Stimulated activated naive B cell treated with anti-CD40 and anti-IgM and Interleukin-4, amounts not matched to agents 10 μg/mL and 1 μg/mL and 100 μg/mL, for 72 hours (primary cell): ENCODE measurements around the gene ACTG1.
A peak's percentile ranks its signal among the peaks of the same experiment; 100 is the strongest.

ENCODE experiments used
- ATAC-seq, 2 donors: fragments of 150-1000 bp; cut with Tn5 transposase; replicated peaks; 2 replicates each; pipeline ENCODE4 v1.10.0; 2021; ENCODE audit warnings: moderate library complexity in 1 of 2
- DNase-seq: peaks from one replicate; pipeline ENCODE4 v3.0.0; 2021
- H3K27ac Mint-ChIP-seq: one replicate; pipeline ENCODE4 v1.8.0; 2022; ENCODE audit warnings: mild to moderate bottlenecking, mixed read lengths
- H3K27me3 Mint-ChIP-seq, 2 donors: one replicate each; pipeline ENCODE4 v1.8.0; 2022; ENCODE audit warnings: mixed read lengths in 2 of 2
- H3K36me3 Mint-ChIP-seq, 2 donors: one replicate each; pipeline ENCODE4 v1.8.0; 2022; ENCODE audit warnings: mixed read lengths in 2 of 2, mild to moderate bottlenecking in 1 of 2
- H3K4me1 Mint-ChIP-seq, 2 donors: one replicate each; pipeline ENCODE4 v1.8.0; 2022; ENCODE audit warnings: mixed read lengths in 2 of 2, mild to moderate bottlenecking in 1 of 2
- H3K4me3 Mint-ChIP-seq, 2 donors: one replicate each; pipeline ENCODE4 v1.8.0; 2022; ENCODE audit warnings: mild to moderate bottlenecking in 2 of 2, mixed read lengths in 2 of 2, moderate library complexity in 1 of 2
- H3K9me3 Mint-ChIP-seq, 2 donors: one replicate each; pipeline ENCODE4 v1.8.0; 2022; ENCODE audit warnings: mixed read lengths in 2 of 2, mild to moderate bottlenecking in 1 of 2

The ACTG1 gene

GRCh38 chr17:81512562-81513371, at the start of gene ACTG1:
Gene ACTG1 (minus strand): TSS chr17:81512799. CDS start chr17:81512354, 445 bp downstream.
- peaks cover 0 to 1% of the 10 kb centered on the region in 2 donors for H3K9me3 Mint-ChIP-seq
- peak; percentile 85 for DNase-seq
- H3K36me3 Mint-ChIP-seq = peaks cover 51 to 60% of the 10 kb centered on the region in 2 donors
- H3K27me3 Mint-ChIP-seq = no peaks in the 10 kb centered on the region
- peak within 1 kb of the TSS; percentile 100 for H3K27ac Mint-ChIP-seq
- peaks cover 29 to 58% of the 10 kb centered on the region in 2 donors for H3K4me1 Mint-ChIP-seq
- peak; percentile 41 to 49 for ATAC-seq
- peak within 1 kb of the TSS; percentile 98 to 100 for H3K4me3 Mint-ChIP-seq

- ATAC-seq = peak; percentile 8 to 9
- Mint-ChIP-seq H3K36me3 (peaks cover 44 to 52% of the 10 kb centered on the region in 2 donors), H3K27me3 (no peaks in the 10 kb centered on the region), H3K27ac (peak overlapping the region; percentile 95), H3K9me3 (no peaks in the 10 kb centered on the region), H3K4me3 (peak overlapping the region; percentile 61 to 76), H3K4me1 (peaks cover 12 to 44% of the 10 kb centered on the region in 2 donors)
- DNase-seq = no peak
Observed at GRCh38 chr17:81561494-81561885, 48.9 kb upstream of the ACTG1 start.

DNA sequence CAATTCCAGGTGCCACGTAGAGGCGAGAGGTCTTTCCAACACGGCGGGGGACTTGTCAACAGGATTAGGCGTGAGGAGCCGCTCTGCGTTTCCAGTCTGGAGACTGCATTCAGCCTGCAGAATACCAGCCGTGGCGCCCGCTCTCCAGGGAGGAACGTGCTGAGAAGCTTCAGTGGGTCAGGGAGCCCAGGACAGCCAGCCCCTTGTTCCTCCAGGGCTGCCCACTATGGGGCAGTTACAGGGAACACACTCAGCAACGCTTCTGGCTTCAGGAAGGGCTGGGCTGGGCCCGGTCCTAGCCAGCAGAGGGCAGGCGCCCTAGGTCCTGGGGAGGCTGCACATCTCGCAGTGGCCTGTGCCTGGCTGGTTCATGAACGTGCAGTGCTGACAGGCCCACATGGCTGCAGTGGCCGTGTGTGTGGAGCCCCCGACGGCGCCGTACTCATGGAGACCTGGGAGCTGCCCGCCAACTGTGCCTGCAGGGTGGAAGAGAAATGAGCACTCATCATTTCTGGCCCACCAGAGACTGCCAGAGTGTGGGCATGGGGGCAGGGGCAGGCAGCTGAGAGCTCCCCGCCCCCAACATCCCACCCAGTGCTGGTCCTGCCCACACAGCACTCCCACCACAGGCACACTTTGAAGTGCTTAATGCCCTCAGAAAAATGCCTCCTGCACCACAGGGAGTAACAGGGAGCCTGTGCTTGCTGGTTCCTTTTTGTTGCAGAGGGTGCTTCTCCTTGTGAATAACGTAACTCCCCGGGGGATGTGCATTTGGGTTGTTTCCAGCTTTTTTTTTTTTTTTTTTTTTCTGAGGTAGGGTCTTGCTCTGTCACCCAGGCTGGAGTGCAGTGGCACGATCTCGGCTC, 46.6 kb upstream of the ACTG1 start:
- Mint-ChIP-seq H3K4me1 (peaks cover 16 to 54% of the 10 kb centered on the region in 2 donors), H3K9me3 (no peaks in the 10 kb centered on the region), H3K36me3 (peaks cover 30 to 46% of the 10 kb centered on the region in 2 donors), H3K4me3 (no peak overlapping the region), H3K27me3 (no peaks in the 10 kb centered on the region), H3K27ac (no peak overlapping the region)
- ATAC-seq = no peak
- DNase-seq = no peak

DNA sequence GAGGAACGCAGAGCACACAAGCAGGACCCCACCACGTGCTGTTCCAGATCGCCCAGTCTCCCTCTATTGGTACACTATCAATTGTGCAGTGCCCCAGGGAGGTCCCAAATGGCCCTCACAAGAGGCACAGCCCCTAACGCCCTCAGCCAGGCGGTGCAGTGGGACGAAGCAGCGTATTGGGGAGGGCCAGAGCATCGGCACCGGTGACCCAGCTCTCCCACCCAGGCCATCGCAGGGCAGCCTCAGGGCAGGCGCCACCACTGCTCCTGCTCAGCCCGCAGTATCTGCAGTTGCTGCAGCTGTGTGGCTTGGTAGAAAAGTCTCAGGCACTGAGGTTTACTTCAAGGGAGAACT, 45.5 kb upstream of the ACTG1 start:
- H3K36me3 Mint-ChIP-seq = peaks cover 30 to 48% of the 10 kb centered on the region in 2 donors
- no peaks in the 10 kb centered on the region for H3K27me3 Mint-ChIP-seq
- H3K4me1 Mint-ChIP-seq = peaks cover 25 to 62% of the 10 kb centered on the region in 2 donors
- DNase-seq (no peak), ATAC-seq (no peak)
- peak overlapping the region; percentile 56 for H3K27ac Mint-ChIP-seq
- peak overlapping the region in 1 of 2 donors; percentile 21 for H3K4me3 Mint-ChIP-seq
- H3K9me3 Mint-ChIP-seq = no peaks in the 10 kb centered on the region

DNA sequence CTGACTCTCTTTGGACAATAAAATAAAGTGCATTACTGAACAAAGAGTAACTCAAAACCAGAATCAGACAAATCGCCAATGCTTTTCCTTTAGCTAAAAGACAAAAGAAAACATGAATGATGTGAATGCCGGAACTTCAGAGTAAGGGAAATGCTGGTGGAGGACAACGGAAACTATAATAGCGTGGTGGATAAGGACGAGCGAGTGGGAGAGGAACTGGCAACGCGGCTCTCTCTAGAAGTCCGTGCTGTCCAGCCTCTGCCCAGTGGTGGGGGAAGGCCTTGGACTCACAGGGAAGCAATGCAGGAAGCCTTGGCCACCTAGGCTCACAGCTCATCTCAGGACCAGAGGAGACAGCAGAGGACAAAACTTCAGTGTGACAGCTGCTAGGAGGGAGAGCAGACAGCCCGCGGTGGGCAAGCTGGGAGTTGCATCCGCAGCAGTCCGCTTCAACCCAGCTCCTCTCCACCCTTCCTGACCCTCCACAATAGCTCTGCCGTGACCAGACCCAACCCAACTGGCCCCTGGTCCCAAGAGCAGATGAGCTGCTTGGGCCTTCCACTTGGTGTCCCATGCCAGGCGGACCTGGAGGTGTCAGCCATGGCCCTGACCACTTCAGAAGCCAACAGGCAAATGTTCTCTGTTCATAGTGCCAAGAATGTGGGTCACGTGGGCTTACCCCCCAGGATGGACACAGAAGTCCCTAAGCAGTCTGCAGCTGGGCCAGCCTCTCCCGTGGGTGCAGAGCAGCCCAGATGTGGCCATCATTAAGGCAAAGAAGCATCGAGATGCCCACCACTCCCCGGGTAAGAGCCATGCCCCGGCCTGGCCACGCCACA, 44.9 kb upstream of the ACTG1 start:
- H3K27ac Mint-ChIP-seq = peak overlapping the region; percentile 56
- DNase-seq = no peak
- H3K9me3 Mint-ChIP-seq = no peaks in the 10 kb centered on the region

DNA sequence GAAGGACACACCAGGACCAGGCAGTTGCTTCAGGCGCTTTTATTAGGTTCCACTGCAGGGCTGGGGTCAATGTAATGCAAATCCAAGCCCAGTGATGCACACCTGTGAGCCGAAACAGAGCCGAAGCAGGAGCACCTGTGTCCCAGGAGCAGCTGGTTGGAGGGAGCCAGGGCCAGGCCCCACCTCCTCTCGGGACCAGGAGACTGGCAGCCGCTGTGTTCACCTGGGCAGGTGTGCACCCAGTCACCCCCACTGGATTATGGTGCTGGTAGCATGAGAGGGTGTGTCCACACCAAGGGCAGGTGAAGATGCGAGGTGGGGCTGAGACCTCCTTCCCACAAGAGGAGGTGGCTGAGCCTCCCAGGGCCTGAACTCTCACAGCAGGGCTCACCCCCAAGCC, 44.3 kb upstream of the ACTG1 start:
- no peak for DNase-seq
- H3K4me1 Mint-ChIP-seq = peaks cover 21 to 54% of the 10 kb centered on the region in 2 donors
- no peak for ATAC-seq
- H3K36me3 Mint-ChIP-seq = peaks cover 24 to 41% of the 10 kb centered on the region in 2 donors
- no peaks in the 10 kb centered on the region for H3K27me3 Mint-ChIP-seq
- H3K4me3 Mint-ChIP-seq = no peak overlapping the region
- peak overlapping the region; percentile 47 for H3K27ac Mint-ChIP-seq
- H3K9me3 Mint-ChIP-seq = no peaks in the 10 kb centered on the region

More for the DNA sequence above, 44.9 kb upstream of the ACTG1 start:
- peak overlapping the region; percentile 21 to 63 for H3K4me3 Mint-ChIP-seq
- no peaks in the 10 kb centered on the region for H3K27me3 Mint-ChIP-seq
- peaks cover 28 to 43% of the 10 kb centered on the region in 2 donors for H3K36me3 Mint-ChIP-seq
- no peak for ATAC-seq
- H3K4me1 Mint-ChIP-seq = peaks cover 23 to 61% of the 10 kb centered on the region in 2 donors

DNA sequence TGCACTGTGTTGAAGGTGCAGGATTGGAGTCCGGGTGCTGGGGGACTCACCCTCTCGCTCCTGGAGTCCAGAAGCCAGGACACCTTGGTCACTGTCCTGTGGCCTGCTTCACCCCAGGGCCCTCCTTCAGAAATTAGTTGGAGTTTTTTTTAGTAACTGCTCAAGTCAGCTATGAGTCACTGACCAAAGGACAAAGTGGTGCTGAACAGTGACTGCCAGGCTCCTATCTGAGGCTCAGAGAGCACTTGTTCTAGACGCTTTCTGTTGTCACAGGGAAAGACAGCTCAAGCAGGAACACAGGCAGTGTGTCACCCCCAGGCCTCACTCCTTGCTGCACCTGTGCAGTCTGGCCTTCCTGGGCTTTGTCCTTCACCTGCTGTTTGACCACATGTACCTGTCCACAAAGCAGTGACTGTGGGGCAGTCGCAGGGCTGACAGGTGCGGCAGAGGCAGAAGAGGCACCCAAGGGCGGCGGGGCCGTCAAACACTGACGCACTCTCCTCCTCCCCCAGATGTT, 43.6 kb upstream of the ACTG1 start:
- Mint-ChIP-seq H3K27ac (peak overlapping the region; percentile 47), H3K4me3 (no peak overlapping the region), H3K27me3 (no peaks in the 10 kb centered on the region), H3K4me1 (peaks cover 23 to 53% of the 10 kb centered on the region in 2 donors), H3K9me3 (no peaks in the 10 kb centered on the region), H3K36me3 (peaks cover 25 to 39% of the 10 kb centered on the region in 2 donors)
- ATAC-seq (no peak), DNase-seq (no peak)

DNA sequence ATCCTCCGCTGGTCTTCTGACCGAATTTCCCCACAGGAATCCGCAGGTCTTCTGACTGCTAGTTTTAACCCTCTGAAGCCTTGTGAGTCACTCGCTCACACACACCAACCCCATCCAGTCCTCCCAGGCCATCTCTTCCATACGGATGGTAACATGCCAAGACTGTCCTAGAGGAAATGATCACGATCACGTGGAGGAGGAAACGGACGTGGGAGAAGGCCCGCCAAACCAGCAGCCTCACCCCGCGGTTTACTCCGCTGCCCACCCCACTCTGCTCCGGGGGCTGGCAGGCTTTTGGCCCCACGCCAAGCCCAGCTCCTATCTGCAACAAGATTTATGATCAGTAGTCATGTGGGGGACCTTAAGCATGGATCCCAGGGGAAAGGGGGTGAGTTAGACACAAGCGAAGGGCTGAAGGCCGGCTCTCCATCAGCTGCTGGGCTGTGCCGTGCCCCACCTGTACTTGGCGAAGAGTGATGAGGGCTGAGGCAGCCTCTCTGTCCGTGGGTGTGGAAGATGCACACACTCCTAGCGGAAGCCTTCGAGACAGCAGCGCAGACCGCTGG, 41.1 kb upstream of the ACTG1 start:
- Mint-ChIP-seq H3K4me1 (peaks cover 35 to 64% of the 10 kb centered on the region in 2 donors), H3K9me3 (no peaks in the 10 kb centered on the region), H3K27ac (peak overlapping the region; percentile 96), H3K27me3 (no peaks in the 10 kb centered on the region), H3K4me3 (peak overlapping the region; percentile 91 to 98), H3K36me3 (peaks cover 35 to 49% of the 10 kb centered on the region in 2 donors)
- DNase-seq (no peak), ATAC-seq (peak in 1 of 2 donors; percentile 4)

- Mint-ChIP-seq H3K4me1 (peaks cover 35 to 64% of the 10 kb centered on the region in 2 donors), H3K27ac (peak overlapping the region; percentile 96), H3K4me3 (peak overlapping the region; percentile 91 to 98), H3K9me3 (no peaks in the 10 kb centered on the region), H3K36me3 (peaks cover 33 to 44% of the 10 kb centered on the region in 2 donors), H3K27me3 (no peaks in the 10 kb centered on the region)
- peak; percentile 74 for DNase-seq
- ATAC-seq = peak; percentile 75 to 78
Observed at GRCh38 chr17:81553018-81553615, 40.5 kb upstream of the ACTG1 start.

DNA sequence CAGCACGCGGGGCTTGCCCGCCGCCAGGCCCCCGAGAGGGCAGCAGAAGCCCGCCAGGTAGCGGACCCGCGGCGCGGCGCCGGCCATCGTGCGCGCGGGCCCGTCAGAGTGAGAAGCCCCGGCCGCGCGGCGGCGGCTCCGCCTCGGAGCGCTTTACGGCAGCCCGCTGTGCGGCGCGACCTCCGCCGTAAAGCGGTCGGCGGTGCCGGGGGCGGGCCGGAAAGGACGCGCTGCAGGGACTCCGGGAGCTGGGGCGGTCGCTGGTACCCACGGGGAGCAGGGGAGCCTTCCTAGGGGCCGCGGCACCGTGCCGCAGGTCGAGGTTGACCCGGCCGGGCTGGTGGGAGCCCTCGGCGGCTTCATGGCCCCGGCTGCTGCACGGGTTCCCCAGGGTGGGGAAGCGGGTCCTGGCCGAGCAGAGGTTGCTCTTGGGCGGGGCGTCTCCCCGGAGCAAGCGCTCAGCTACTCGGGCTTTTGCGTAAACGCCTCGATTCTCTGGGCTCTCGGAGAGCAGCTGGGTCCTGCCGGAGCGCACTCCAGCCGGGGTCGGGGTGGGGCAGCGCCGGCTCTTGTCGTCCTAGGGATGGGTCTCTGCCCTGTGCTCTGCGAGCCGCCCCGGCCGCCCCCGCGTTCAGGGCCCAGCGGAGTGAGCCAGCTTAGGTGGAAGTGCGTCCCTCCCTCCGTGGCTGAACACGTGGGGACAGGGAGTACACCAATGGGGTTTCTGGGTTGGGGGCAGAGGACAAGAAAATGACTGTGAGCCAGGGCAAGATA, 39.8 kb upstream of the ACTG1 start, which contains the start of gene FAAP100:
TSS of gene FAAP100 (minus strand) at position 110 of the 774 bp plus-strand sequence. CDS start at position 87, 23 bp downstream.
- DNase-seq = peak; percentile 86
- no peaks in the 10 kb centered on the region for H3K27me3 Mint-ChIP-seq
- peak within 1 kb of the TSS; percentile 91 to 98 for H3K4me3 Mint-ChIP-seq

DNA sequence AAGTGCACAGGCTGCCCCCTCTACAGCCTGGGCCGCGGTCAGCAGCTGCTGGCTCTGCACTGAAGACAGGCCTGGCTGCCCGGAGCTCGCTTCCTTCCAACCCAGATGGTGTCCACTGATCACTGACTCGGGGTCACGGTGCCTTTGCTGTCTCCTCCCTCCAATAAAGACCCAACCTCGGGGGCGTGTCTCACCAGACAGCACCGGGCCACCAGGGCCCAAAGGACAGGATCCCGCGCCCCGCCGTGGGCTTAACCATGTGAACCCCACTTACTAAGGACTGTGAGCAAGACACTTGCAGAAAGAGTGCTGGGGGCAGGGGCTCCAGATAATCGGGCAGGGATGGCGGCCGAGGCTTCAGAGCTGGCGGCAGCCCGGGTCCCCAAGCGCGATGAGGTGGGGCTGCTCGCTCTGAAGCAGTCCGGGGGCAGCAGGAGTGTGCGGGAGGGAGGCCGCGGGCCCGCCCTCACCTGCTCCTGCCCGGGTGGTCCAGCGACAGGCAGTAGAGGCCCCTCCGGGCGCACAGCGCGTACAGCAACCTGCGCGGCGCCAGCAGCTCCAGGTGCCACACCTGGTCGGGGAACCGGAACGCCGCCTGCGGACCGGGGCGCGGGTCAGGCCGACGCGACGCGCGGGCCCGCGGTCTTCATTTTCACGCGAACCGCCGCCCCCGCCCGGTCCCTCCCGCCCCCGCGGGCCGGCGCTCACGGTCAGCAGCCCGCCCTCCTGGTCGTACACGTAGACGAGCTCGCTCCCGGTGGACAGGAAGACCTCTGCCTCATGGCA, 39.1 kb upstream of the ACTG1 start:
- peaks cover 35 to 56% of the 10 kb centered on the region in 2 donors for H3K4me1 Mint-ChIP-seq
- no peaks in the 10 kb centered on the region for H3K9me3 Mint-ChIP-seq
- DNase-seq (no peak), ATAC-seq (peak; percentile 5 to 11)
- H3K36me3 Mint-ChIP-seq = peaks cover 31 to 35% of the 10 kb centered on the region in 2 donors
- H3K27ac Mint-ChIP-seq = peak overlapping the region; percentile 89
- H3K4me3 Mint-ChIP-seq = peak overlapping the region; percentile 91 to 98
- H3K27me3 Mint-ChIP-seq = no peaks in the 10 kb centered on the region

More for the DNA sequence above, 39.8 kb upstream of the ACTG1 start, which contains the start of gene FAAP100:
- Mint-ChIP-seq H3K27ac (peak within 1 kb of the TSS; percentile 96), H3K4me1 (peaks cover 35 to 63% of the 10 kb centered on the region in 2 donors), H3K36me3 (peaks cover 30 to 39% of the 10 kb centered on the region in 2 donors), H3K9me3 (no peaks in the 10 kb centered on the region)
- peak; percentile 68 to 73 for ATAC-seq
